GM21360 (cell line): Measurements from ENCODE around the gene TOP2A.

ENCODE experiments used
- ATAC-seq: cut with Tn5 transposase; IDR thresholded peaks from one replicate; pipeline ENCODE4 v1.9.1; 2021; ENCODE audit warnings: mild to moderate bottlenecking, moderate library complexity; ENCODE audit not compliant: unreplicated experiment

TOP2A gene

GRCh38 chr17:40453881-40454612 lies 36.4 kb upstream of the TOP2A start:
- no peak for ATAC-seq

- no peak for ATAC-seq
Measured at GRCh38 chr17:40452921-40453378, 35.3 kb upstream of the TOP2A start.

GRCh38 chr17:40452216-40452787 lies 34.6 kb upstream of the TOP2A start:
- ATAC-seq, result no peak

GRCh38 chr17:40451420-40451819 lies 33.7 kb upstream of the TOP2A start:
- no peak for ATAC-seq

GRCh38 chr17:40450175-40450574 lies 32.5 kb upstream of the TOP2A start:
- ATAC-seq, result no peak

GRCh38 chr17:40448639-40449261 lies 31.1 kb upstream of the TOP2A start:
- ATAC-seq, result no peak

GRCh38 chr17:40448213-40448638 lies 30.5 kb upstream of the TOP2A start:
- no peak for ATAC-seq

GRCh38 chr17:40447806-40448205 lies 30.1 kb upstream of the TOP2A start:
- ATAC-seq, result no peak

GRCh38 chr17:40447148-40447644 lies 29.5 kb upstream of the TOP2A start:
- no peak for ATAC-seq

GRCh38 chr17:40445751-40446468 lies 28.2 kb upstream of the TOP2A start:
- no peak for ATAC-seq

- no peak for ATAC-seq
Measured at GRCh38 chr17:40443988-40444899, 26.5 kb upstream of the TOP2A start.

- no peak for ATAC-seq
Measured at GRCh38 chr17:40443196-40443987, 25.7 kb upstream of the TOP2A start, which contains the start of gene IGFBP4. TSS of gene IGFBP4 (plus strand) at chr17:40443450. CDS start at chr17:40443736, 286 bp downstream.

GRCh38 chr17:40442392-40443195 lies 24.9 kb upstream of the TOP2A start:
- ATAC-seq, result no peak

GRCh38 chr17:40440166-40440565 lies 22.5 kb upstream of the TOP2A start:
- ATAC-seq, result no peak

- no peak for ATAC-seq
Measured at GRCh38 chr17:40437095-40437732, 19.5 kb upstream of the TOP2A start.

GRCh38 chr17:40436636-40437035 lies 18.9 kb upstream of the TOP2A start:
- ATAC-seq, result no peak

- no peak for ATAC-seq
Measured at GRCh38 chr17:40433551-40434415, 16.1 kb upstream of the TOP2A start.
